ENCODE data around the gene IKZF3.
"Not testable (repeated sequence)": the region's sequence is repeated elsewhere in the genome, so short reads cannot be mapped to it uniquely, and the experiment has no call there.

Gene IKZF3

GRCh38 chr17:39714234-39714633 is 149.9 kb downstream of the IKZF3 start:
- no peak for ATAC-seq

DNA sequence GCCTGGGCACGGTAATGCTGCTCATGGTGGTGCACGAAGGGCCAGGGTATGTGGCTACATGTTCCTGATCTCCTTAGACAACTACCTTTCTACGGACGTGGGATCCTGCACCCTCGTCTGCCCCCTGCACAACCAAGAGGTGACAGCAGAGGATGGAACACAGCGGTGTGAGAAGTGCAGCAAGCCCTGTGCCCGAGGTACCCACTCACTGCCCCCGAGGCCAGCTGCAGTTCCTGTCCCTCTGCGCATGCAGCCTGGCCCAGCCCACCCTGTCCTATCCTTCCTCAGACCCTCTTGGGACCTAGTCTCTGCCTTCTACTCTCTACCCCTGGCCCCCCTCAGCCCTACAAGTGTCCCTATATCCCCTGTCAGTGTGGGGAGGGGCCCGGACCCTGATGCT is 152.3 kb downstream of the IKZF3 start:
- no peak for ATAC-seq

GRCh38 chr17:39711071-39711470 is 153.0 kb downstream of the IKZF3 start:
- not testable (repeated sequence) for ATAC-seq

GRCh38 chr17:39709998-39710964 is 153.8 kb downstream of the IKZF3 start:
- ATAC-seq: no peak

- no peak for ATAC-seq
Measured at GRCh38 chr17:39709319-39709997, 154.7 kb downstream of the IKZF3 start.
